NCI-H2107 treated with DMSO at 0.1 percent for 48 hours (cell line): ENCODE measurements around the gene TADA3.

Source experiments
- DNase-seq: peaks from one replicate; lab custom pipeline; 2025; ENCODE audit not compliant: unreplicated experiment; lab: John Stamatoyannopoulos, UW

Gene TADA3

GRCh38 chr3:9730657-9731205, 61.5 kb downstream of the TADA3 start:
- DNase-seq: no peak
